Measurements from ENCODE around the gene GPC3.
"Not testable (repeated sequence)": the region's sequence is repeated elsewhere in the genome, so short reads cannot be mapped to it uniquely, and the experiment has no call there.

The GPC3 gene

DNA sequence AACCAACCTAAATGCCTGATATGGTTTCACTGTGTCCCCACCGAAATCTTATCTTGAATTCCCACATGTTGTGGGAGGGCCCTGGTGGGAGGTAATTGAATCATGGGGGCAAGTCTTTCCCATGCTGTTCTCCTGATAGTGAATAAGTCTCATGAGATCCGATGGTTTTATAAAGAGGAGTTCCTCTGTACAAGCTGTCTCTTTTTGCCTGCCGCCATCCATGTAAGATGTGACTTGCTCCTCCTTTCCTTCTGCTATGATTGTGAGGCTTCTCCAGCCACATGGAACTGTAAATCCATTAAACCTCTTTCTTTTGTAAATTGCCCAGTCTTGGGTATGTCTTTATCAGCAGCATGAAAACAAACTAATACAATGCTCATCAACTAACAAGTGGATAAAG is 265.1 kb downstream of the GPC3 start:
- peaks cover 15% of the 10 kb centered on the region for H3K4me1 ChIP-seq (ENCODE audit: control insufficient read depth, insufficient read depth, low read length)
- not testable (repeated sequence) for H3K27me3 ChIP-seq (ENCODE audit: control insufficient read depth, insufficient read depth, low read length)

GRCh38 chrX:133715715-133716114 is 269.7 kb downstream of the GPC3 start:
- no peak overlapping the region for H3K4me3 ChIP-seq (ENCODE audit: low read length)
- H3K4me1 ChIP-seq (ENCODE audit: control insufficient read depth, insufficient read depth, low read length) = no peaks in the 10 kb centered on the region
- no peaks in the 10 kb centered on the region for H3K36me3 ChIP-seq (ENCODE audit: control insufficient read depth, insufficient read depth, low read length)
- H3K27me3 ChIP-seq (ENCODE audit: control insufficient read depth, insufficient read depth, low read length) = no peaks in the 10 kb centered on the region
- H3K9me3 ChIP-seq (ENCODE audit: control insufficient read depth, low read length) = no peaks in the 10 kb centered on the region
- no peak overlapping the region for H3K9ac ChIP-seq (ENCODE audit: low read length)

More for the DNA sequence above, 265.1 kb downstream of the GPC3 start:
- H3K9ac ChIP-seq (ENCODE audit: low read length); H3K9me3 ChIP-seq (ENCODE audit: control insufficient read depth, low read length); H3K36me3 ChIP-seq (ENCODE audit: control insufficient read depth, insufficient read depth, low read length); H3K4me3 ChIP-seq (ENCODE audit: low read length): not testable (repeated sequence)

DNA sequence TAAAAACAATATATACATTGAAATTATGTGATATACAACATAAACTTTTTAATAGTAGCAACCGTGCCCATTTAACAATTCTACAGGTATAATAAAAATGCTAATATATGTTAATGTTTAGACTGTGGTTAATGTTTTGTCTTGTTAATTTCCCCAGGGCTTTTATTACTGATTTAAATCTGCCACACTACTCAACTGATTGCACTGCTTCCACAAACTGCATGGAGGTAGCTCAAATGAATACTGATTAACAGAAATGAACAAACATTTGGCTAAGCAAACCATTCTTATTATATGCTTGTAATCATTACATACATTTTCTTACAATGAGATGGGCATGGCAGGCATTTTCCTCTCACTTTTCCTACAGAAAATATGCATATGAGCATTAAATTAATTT is 275.9 kb downstream of the GPC3 start:
- Histone ChIP-seq H3K9me3 (ENCODE audit: control insufficient read depth, low read length) (no peaks in the 10 kb centered on the region), H3K4me1 (ENCODE audit: control insufficient read depth, insufficient read depth, low read length) (peaks cover 6% of the 10 kb centered on the region), H3K36me3 (ENCODE audit: control insufficient read depth, insufficient read depth, low read length) (no peaks in the 10 kb centered on the region), H3K27me3 (ENCODE audit: control insufficient read depth, insufficient read depth, low read length) (no peaks in the 10 kb centered on the region), H3K4me3 (ENCODE audit: low read length) (no peak overlapping the region), H3K9ac (ENCODE audit: low read length) (no peak overlapping the region)

DNA sequence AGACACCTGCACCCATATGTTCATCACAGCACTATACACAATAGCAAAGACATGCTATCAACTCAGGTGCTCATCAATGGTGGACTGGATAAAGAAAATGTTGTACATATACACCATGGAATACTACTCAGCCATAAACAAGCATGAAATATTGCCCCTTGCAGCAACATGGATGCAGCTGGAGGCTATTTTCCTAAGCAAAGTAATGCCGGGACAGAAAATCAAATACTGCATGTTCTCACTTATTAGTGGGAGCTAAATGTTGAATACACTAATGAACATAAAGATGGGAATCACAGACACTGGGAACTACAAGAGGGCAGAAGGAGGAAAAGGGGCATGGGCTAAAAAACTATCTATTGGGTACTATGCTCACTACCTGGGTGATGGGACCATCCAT is 278.5 kb downstream of the GPC3 start:
- Histone ChIP-seq H3K4me1 (ENCODE audit: control insufficient read depth, insufficient read depth, low read length) (peaks cover 6% of the 10 kb centered on the region), H3K9ac (ENCODE audit: low read length) (no peak overlapping the region), H3K27me3 (ENCODE audit: control insufficient read depth, insufficient read depth, low read length) (no peaks in the 10 kb centered on the region), H3K9me3 (ENCODE audit: control insufficient read depth, low read length) (no peaks in the 10 kb centered on the region), H3K4me3 (ENCODE audit: low read length) (no peak overlapping the region), H3K36me3 (ENCODE audit: control insufficient read depth, insufficient read depth, low read length) (no peaks in the 10 kb centered on the region)

- Histone ChIP-seq H3K9me3 (ENCODE audit: control insufficient read depth, low read length) (no peaks in the 10 kb centered on the region), H3K27me3 (ENCODE audit: control insufficient read depth, insufficient read depth, low read length) (no peaks in the 10 kb centered on the region), H3K9ac (ENCODE audit: low read length) (no peak overlapping the region), H3K4me1 (ENCODE audit: control insufficient read depth, insufficient read depth, low read length) (no peaks in the 10 kb centered on the region), H3K4me3 (ENCODE audit: low read length) (no peak overlapping the region), H3K36me3 (ENCODE audit: control insufficient read depth, insufficient read depth, low read length) (no peaks in the 10 kb centered on the region)
These were observed 283.2 kb downstream of the GPC3 start for GRCh38 chrX:133702230-133702629.

GRCh38 chrX:133699023-133699728 is 286.2 kb downstream of the GPC3 start:
- H3K27me3 ChIP-seq (ENCODE audit: control insufficient read depth, insufficient read depth, low read length) = no peaks in the 10 kb centered on the region
- no peak overlapping the region for H3K4me3 ChIP-seq (ENCODE audit: low read length)
- no peaks in the 10 kb centered on the region for H3K4me1 ChIP-seq (ENCODE audit: control insufficient read depth, insufficient read depth, low read length)
- H3K9ac ChIP-seq (ENCODE audit: low read length) = no peak overlapping the region
- no peaks in the 10 kb centered on the region for H3K9me3 ChIP-seq (ENCODE audit: control insufficient read depth, low read length)
- H3K36me3 ChIP-seq (ENCODE audit: control insufficient read depth, insufficient read depth, low read length) = no peaks in the 10 kb centered on the region

GRCh38 chrX:133698298-133698697 is 287.1 kb downstream of the GPC3 start:
- Histone ChIP-seq H3K36me3 (ENCODE audit: control insufficient read depth, insufficient read depth, low read length) (no peaks in the 10 kb centered on the region), H3K4me3 (ENCODE audit: low read length) (no peak overlapping the region), H3K4me1 (ENCODE audit: control insufficient read depth, insufficient read depth, low read length) (no peaks in the 10 kb centered on the region), H3K9ac (ENCODE audit: low read length) (no peak overlapping the region), H3K9me3 (ENCODE audit: control insufficient read depth, low read length) (no peaks in the 10 kb centered on the region), H3K27me3 (ENCODE audit: control insufficient read depth, insufficient read depth, low read length) (no peaks in the 10 kb centered on the region)

- H3K9ac ChIP-seq (ENCODE audit: low read length) = no peak overlapping the region
- no peaks in the 10 kb centered on the region for H3K4me1 ChIP-seq (ENCODE audit: control insufficient read depth, insufficient read depth, low read length)
- H3K9me3 ChIP-seq (ENCODE audit: control insufficient read depth, low read length) = no peaks in the 10 kb centered on the region
- no peaks in the 10 kb centered on the region for H3K27me3 ChIP-seq (ENCODE audit: control insufficient read depth, insufficient read depth, low read length)
- no peaks in the 10 kb centered on the region for H3K36me3 ChIP-seq (ENCODE audit: control insufficient read depth, insufficient read depth, low read length)
- H3K4me3 ChIP-seq (ENCODE audit: low read length) = no peak overlapping the region
These were observed 287.7 kb downstream of the GPC3 start for GRCh38 chrX:133697656-133698055.

DNA sequence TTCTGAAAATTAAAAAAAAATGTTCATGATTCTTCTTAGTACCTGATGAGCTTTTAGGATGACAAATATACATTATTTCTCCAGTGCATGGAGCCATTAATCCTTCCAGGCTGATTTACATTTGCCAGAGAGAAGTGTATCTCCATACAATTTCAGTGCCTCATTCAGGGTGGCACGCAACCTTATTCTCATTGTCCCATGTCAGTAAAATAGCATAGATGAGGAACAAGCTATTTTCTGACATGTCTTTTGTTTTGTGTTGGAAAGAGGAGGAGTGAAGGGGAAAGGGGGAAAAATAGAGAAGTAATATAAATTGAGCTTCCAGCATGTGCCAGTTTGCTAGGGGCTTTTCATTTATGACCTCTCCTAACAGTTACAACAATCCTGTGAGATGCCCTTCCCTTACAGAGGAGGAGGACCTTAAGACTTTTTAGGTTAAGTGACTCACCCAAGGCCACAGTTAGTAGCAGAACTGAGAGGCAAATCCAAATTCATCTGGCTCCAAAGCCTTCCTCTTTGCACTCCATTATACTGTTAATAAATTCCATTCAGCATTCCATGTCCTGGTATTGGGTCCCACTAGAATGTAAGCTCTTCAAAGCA is 295.3 kb downstream of the GPC3 start:
- Histone ChIP-seq H3K9ac (ENCODE audit: low read length) (no peak overlapping the region), H3K4me1 (ENCODE audit: control insufficient read depth, insufficient read depth, low read length) (no peaks in the 10 kb centered on the region), H3K4me3 (ENCODE audit: low read length) (no peak overlapping the region), H3K36me3 (ENCODE audit: control insufficient read depth, insufficient read depth, low read length) (no peaks in the 10 kb centered on the region), H3K9me3 (ENCODE audit: control insufficient read depth, low read length) (no peaks in the 10 kb centered on the region), H3K27me3 (ENCODE audit: control insufficient read depth, insufficient read depth, low read length) (no peaks in the 10 kb centered on the region)

DNA sequence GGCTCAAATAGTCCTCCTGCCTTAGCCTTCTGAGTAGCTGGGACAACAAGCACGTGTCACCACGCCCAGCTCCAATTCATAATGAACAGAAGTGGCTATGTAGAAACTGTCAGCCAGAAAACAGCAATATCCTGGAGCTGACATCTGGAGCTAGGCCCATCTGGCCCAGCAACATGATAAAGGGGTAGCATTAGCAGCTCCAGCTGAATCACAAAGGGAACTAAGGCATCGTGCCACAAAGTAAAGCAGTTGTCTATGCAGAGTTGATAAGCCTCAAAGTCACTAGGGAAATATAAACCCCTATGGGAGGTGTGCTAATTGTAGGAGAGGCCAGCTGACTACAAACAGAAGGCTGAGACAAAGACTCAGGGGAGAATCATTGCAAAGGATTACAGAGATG is 299.6 kb downstream of the GPC3 start:
- no peaks in the 10 kb centered on the region for H3K4me1 ChIP-seq (ENCODE audit: control insufficient read depth, insufficient read depth, low read length)
- H3K36me3 ChIP-seq (ENCODE audit: control insufficient read depth, insufficient read depth, low read length) = no peaks in the 10 kb centered on the region
- no peak overlapping the region for H3K9ac ChIP-seq (ENCODE audit: low read length)
- H3K27me3 ChIP-seq (ENCODE audit: control insufficient read depth, insufficient read depth, low read length) = no peaks in the 10 kb centered on the region
- H3K9me3 ChIP-seq (ENCODE audit: control insufficient read depth, low read length) = no peaks in the 10 kb centered on the region
- no peak overlapping the region for H3K4me3 ChIP-seq (ENCODE audit: low read length)

DNA sequence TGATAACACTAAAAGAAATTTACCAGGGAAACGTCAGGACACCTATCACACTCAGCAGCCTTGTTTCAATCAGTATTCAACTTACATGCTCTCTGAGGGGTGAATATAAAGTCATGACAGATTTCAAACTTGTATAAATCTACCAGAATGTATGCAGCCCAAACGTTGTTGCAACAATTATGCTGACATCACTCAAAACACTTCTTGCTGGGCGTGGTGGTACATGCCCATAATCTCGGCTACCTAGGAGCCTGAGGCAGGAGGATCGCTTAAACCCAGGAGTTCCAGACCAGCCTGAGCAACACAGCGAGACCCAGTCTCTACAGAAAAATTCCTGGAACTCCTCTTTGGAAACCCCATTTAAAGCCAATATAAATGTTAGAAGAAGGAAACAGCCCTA is 303.5 kb downstream of the GPC3 start:
- Histone ChIP-seq H3K4me1 (ENCODE audit: control insufficient read depth, insufficient read depth, low read length) (no peaks in the 10 kb centered on the region), H3K9me3 (ENCODE audit: control insufficient read depth, low read length) (no peaks in the 10 kb centered on the region), H3K4me3 (ENCODE audit: low read length) (no peak overlapping the region)

GRCh38 chrX:133681421-133681820 is 304.0 kb downstream of the GPC3 start:
- H3K4me1 ChIP-seq (ENCODE audit: control insufficient read depth, insufficient read depth, low read length) = no peaks in the 10 kb centered on the region
- no peaks in the 10 kb centered on the region for H3K9me3 ChIP-seq (ENCODE audit: control insufficient read depth, low read length)
- H3K4me3 ChIP-seq (ENCODE audit: low read length) = no peak overlapping the region
- no peaks in the 10 kb centered on the region for H3K27me3 ChIP-seq (ENCODE audit: control insufficient read depth, insufficient read depth, low read length)
- H3K36me3 ChIP-seq (ENCODE audit: control insufficient read depth, insufficient read depth, low read length) = no peaks in the 10 kb centered on the region
- H3K9ac ChIP-seq (ENCODE audit: low read length) = no peak overlapping the region

More for the DNA sequence above, 303.5 kb downstream of the GPC3 start:
- H3K9ac ChIP-seq (ENCODE audit: low read length) = no peak overlapping the region
- no peaks in the 10 kb centered on the region for H3K36me3 ChIP-seq (ENCODE audit: control insufficient read depth, insufficient read depth, low read length)
- no peaks in the 10 kb centered on the region for H3K27me3 ChIP-seq (ENCODE audit: control insufficient read depth, insufficient read depth, low read length)

All from mucosa of stomach (tissue), 1 donor.